Activated CD8-positive, alpha-beta memory T cell treated with anti-CD3 and anti-CD28 coated beads, Interleukin-2, amount 10 ng/mL, durations not matched to agents 7 days and 5 days (primary cell): ENCODE results near the gene PRMT6. TPM values are rescaled to one million over a fixed set of nuclear protein-coding genes. Genes with fewer than 3 reads are reported as not detected.

Experiments used
- ATAC-seq: fragments of 150-1000 bp; cut with Tn5 transposase; one replicate; pipeline ENCODE4 v1.10.0; 2021; ENCODE audit warnings: moderate library complexity
- CTCF ChIA-PET: fragments of 350-600 bp; sonication (Branson Sonifier 250); formaldehyde crosslinking; loops from one replicate; lab custom pipeline; 2021; ENCODE audit warnings: antibody characterized with exemption; lab: Charles Lee
- DNase-seq: peaks from one replicate; pipeline ENCODE4 v3.0.0-alpha.2; 2020
- H3K27ac Mint-ChIP-seq: one replicate; pipeline ENCODE4 v1.8.0; 2021; ENCODE audit warnings: mild to moderate bottlenecking, mixed read lengths
- H3K27me3 Mint-ChIP-seq: one replicate; pipeline ENCODE4 v1.8.0; 2021; ENCODE audit warnings: mixed read lengths
- H3K36me3 Mint-ChIP-seq: one replicate; pipeline ENCODE4 v1.8.0; 2021; ENCODE audit warnings: mild to moderate bottlenecking, mixed read lengths
- H3K4me1 Mint-ChIP-seq: one replicate; pipeline ENCODE4 v1.8.0; 2021; ENCODE audit warnings: mixed read lengths
- H3K4me3 Mint-ChIP-seq: one replicate; pipeline ENCODE4 v1.8.0; 2021; ENCODE audit warnings: mild to moderate bottlenecking, moderate library complexity, mixed read lengths
- H3K9me3 Mint-ChIP-seq: one replicate; pipeline ENCODE4 v1.8.0; 2022; ENCODE audit warnings: low read depth, mixed read lengths
- total RNA-seq, 2 experiments: library from RNA; stranded (reverse); gene quantifications; one replicate each; pipeline ENCODE4 v1.2.3, GENCODE V29; 2021

PRMT6 gene
- total RNA-seq, 2 experiments from 2014 or later: 13.1 to 21.0 TPM

- no peaks in the 10 kb centered on the region for H3K36me3 Mint-ChIP-seq
- H3K27me3 Mint-ChIP-seq: no peaks in the 10 kb centered on the region
- DNase-seq: no peak
- H3K4me1 Mint-ChIP-seq: no peaks in the 10 kb centered on the region
- ATAC-seq: no peak
- CTCF ChIA-PET: no interaction called here
- H3K27ac Mint-ChIP-seq: no peak overlapping the region
- H3K9me3 Mint-ChIP-seq: no peaks in the 10 kb centered on the region
- H3K4me3 Mint-ChIP-seq: no peak overlapping the region
These were observed 49.4 kb downstream of the PRMT6 start for GRCh38 chr1:107105914-107106313.

Other genes starting within 250 kb of the PRMT6 start
- 1 to 10 TPM in 1 of 2 experiments, not detected in 1; 1.1 TPM for gene NTNG1, start 84.4 kb downstream of the PRMT6 start, total RNA-seq